HG03558 (cell line): ENCODE results near the gene RIC1.
"Not testable (repeated sequence)": the region's sequence is repeated elsewhere in the genome, so short reads cannot be mapped to it uniquely, and the experiment has no call there.

Experiments
- ATAC-seq: cut with Tn5 transposase; IDR thresholded peaks from one replicate; pipeline ENCODE4 v1.9.1; 2021; ENCODE audit warnings: moderate number of reproducible peaks; ENCODE audit not compliant: unreplicated experiment; ENCODE audit errors: extremely low read depth

RIC1 gene, protein sequence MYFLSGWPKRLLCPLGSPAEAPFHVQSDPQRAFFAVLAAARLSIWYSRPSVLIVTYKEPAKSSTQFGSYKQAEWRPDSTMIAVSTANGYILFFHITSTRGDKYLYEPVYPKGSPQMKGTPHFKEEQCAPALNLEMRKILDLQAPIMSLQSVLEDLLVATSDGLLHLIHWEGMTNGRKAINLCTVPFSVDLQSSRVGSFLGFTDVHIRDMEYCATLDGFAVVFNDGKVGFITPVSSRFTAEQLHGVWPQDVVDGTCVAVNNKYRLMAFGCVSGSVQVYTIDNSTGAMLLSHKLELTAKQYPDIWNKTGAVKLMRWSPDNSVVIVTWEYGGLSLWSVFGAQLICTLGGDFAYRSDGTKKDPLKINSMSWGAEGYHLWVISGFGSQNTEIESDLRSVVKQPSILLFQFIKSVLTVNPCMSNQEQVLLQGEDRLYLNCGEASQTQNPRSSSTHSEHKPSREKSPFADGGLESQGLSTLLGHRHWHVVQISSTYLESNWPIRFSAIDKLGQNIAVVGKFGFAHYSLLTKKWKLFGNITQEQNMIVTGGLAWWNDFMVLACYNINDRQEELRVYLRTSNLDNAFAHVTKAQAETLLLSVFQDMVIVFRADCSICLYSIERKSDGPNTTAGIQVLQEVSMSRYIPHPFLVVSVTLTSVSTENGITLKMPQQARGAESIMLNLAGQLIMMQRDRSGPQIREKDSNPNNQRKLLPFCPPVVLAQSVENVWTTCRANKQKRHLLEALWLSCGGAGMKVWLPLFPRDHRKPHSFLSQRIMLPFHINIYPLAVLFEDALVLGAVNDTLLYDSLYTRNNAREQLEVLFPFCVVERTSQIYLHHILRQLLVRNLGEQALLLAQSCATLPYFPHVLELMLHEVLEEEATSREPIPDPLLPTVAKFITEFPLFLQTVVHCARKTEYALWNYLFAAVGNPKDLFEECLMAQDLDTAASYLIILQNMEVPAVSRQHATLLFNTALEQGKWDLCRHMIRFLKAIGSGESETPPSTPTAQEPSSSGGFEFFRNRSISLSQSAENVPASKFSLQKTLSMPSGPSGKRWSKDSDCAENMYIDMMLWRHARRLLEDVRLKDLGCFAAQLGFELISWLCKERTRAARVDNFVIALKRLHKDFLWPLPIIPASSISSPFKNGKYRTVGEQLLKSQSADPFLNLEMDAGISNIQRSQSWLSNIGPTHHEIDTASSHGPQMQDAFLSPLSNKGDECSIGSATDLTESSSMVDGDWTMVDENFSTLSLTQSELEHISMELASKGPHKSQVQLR (N-terminal part only)

DNA sequence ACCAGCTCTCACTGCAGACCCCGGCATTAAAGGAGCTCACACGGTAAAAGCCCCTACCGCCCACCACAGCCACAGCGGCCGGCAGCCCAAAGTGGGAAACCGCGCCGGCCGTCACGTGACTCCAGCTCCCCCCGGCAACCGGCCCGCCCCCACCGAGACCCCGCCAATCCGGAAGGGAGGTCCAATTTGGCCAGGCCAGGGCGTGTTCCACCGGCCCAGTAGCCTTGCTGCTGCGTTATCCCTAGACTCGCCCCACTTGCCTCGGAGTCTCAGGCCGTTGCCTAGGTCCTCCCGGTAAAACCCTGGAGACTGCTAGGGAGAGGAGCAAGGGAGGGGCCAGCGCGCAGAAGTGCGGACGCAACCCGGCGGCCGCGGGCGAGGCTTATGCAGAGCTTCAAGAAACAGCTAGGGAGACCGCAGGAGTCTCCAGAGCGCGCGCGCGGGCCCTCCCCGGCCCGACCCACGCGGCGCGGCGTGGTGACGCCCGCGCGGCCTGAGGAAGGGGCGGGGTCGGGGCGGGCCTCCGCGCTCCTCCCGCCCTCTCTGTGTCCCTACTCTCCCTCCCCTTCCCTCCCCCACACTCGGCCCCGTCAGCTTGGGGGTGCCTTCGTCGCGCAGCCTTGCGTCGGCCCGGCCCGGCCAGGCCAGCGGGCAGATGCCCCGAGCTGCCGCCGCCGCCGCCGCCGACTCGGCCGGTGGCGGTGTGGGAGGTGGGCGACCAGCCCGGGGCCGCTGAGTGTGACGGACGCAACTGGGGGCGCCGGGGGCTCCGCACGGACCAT, at the start of gene RIC1:
RIC1 (plus strand) TSS at position 578 of the 782 bp plus-strand sequence; CDS start at position 781, 203 bp downstream.
- ATAC-seq = peak; percentile 25

DNA sequence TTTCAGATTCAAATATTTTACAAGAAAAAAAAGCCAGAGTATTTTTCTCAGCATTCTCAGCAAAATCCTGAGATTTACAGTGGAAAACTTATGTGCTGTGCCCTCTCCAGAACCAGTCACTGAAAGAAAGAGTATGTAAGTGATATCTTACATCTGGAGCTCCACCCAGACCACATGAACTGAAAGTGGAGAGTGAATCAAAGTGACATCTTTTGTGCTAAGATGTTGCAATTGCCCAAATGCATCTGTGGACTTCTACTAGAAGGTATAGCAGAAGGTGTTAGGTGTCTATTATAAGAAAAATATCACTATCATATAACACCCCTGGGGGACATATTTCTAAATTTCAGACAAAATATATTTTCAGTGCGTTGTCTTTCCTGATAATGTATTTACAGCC, 49.0 kb upstream of the RIC1 start:
- ATAC-seq = no peak

DNA sequence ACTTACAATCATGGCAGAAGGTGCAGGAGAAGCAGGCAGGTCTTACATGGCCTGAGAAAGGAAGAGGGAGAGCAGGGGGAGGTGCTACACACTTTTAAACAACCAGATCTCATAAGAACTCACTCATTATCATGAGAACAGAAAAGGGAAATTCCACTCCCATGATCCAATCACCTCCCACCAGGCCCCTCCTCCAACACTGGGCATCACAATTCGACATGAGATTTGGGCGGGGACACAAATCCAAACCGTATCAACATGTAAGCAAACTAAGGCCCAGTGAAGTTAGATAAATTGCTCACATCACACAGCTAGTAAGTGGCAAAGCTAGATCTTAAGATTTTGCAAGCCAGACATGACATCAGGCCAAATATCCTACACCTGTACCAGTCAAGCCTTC, 48.3 kb upstream of the RIC1 start:
- no peak for ATAC-seq

DNA sequence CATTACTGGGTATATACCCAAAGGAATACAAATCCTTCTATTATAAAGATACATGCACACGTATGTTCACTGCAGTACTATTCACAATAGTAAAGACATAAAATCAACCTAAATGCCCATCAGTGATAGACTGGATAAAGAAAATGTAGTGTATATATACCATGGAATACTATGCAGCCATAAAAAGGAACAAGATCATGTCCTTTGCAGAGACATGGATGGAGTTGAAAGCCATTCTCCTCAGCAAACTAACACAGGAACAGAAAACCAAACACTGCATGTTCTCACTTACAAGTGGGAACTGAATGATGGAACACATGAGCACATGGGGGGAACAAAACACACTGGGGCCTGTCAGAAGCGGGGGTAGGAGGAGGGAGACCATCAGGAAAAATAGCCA, 47.2 kb upstream of the RIC1 start:
- not testable (repeated sequence) for ATAC-seq

DNA sequence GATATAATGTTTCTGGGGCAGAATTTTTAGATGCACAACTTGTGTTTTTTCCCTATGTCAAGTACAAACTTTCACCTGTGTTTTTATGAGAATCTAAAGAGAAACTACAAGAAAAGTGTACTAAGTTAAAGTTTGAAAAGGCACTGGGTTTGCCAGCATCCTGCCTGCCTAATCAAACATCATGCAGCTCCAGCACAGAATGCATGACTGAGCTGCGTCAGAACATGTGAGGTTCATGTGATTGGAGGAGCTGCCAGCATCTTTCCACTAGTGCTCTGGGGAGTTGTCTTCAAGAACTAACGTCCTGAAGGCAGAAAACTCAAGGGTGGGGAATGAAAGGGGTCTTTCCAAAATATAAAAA, 46.1 kb upstream of the RIC1 start:
- ATAC-seq = peak; percentile 34

DNA sequence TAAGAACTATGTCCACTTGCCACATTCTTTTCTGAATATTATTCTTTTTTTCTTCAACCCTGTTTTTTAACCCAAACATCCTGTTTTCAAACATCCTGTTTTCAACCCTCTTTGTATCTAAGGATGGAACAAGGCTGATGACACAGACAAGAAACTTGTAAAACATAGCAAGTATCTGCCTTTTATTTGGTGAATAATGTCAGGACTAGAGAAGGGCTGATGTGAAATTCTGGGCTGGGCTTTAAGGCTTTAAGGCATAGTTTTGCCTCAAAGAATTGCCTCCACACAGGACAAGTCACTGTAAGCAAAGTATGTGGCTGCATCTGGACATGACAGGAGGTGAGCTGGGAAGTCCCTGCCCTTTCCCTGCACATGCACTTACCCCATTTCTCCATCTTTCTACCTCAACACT, 42.5 kb upstream of the RIC1 start:
- no peak for ATAC-seq

DNA sequence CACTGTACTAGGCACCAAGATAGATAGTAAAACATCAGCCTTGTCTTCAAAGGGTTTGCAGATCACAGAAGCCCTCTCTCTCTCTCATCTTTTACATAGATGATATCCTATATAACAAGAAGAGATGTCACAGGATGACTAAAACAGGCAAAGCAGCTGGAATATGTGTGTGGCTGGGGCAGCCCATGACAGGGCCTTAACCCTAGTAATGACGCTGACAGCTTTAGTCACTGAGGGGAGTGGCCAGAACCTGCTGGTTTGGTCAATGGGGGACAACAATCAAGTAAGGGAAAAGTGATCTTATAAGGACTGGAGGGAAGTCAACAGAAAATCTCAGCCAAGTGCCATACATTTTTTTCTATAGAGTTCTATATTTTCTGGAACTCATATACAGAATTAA, 41.9 kb upstream of the RIC1 start:
- no peak for ATAC-seq

DNA sequence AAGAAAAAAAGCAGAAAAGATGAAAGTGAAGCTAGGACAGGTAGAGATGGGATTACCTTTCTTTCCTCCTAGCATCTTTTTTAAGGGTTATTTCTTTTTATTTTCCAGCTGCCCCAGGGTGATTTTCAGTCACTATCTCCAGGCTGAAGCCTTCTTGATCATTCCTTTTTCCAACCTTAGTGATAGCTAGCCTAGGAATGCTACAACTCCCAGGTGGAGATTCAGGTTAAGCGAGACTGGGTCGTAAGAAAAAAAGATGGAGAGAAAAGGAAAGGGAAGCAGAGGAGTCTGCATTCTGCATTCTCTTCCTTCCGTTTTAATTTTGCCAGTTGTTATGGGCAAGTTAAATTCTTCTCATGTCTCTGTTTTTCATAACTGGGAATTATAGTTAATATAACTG, 36.7 kb upstream of the RIC1 start:
- no peak for ATAC-seq

DNA sequence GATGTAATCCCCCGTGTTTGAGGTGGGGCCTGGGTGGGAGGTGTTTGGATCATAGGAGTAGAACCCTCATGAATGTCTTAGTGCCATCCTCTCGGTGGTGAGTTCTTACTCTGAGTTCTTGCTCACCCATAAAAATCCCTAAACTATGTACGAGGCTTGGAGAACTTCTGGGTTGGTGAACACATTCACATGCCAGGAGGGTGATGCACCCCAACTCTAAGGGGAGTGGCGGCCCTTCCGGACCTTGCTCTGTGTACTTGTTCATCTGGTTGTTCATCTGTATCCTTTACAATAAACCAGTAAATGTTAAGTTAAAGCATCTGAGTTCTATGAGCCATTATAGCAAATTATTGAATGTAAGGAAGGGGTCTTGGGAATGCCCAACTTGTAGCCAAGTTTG, 36.0 kb upstream of the RIC1 start:
- no peak for ATAC-seq

DNA sequence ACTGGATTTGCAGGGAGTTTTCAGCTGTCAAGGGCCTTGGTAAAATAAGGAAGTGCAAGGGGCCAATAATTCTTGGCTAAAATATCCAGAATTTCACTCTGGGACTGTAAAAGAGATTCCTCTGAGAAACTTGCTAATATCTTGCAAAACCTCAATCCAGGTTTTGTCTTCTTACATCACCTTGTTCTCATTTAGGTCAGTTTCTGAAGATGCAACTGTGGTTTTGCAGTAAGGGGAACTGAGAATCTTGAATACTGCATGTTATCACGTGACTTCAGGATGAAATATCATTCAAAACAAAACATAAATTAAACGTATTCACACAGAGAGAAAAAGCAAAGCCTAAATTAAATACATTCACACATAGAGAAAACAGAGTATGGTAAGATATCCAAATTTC, 35.0 kb upstream of the RIC1 start:
- no peak for ATAC-seq

DNA sequence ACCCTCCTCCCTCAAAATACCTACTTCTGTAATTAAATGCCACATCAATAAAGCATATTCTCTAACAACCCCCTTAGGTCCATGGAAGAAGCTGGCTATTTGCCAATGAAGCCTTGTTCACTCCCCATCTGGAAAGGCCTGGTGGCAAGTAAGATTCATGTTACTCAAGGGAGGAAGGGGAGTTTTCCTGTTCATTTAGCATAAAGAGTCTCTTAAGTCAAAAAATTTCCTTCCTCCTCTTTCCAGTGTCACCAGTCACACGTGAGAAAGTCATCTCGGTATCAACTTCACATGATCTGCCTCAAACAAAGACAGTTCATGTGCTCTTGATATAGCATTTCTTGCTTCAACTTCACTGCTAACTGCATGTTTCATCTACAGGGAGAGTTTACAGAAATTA, 32.7 kb upstream of the RIC1 start:
- no peak for ATAC-seq

DNA sequence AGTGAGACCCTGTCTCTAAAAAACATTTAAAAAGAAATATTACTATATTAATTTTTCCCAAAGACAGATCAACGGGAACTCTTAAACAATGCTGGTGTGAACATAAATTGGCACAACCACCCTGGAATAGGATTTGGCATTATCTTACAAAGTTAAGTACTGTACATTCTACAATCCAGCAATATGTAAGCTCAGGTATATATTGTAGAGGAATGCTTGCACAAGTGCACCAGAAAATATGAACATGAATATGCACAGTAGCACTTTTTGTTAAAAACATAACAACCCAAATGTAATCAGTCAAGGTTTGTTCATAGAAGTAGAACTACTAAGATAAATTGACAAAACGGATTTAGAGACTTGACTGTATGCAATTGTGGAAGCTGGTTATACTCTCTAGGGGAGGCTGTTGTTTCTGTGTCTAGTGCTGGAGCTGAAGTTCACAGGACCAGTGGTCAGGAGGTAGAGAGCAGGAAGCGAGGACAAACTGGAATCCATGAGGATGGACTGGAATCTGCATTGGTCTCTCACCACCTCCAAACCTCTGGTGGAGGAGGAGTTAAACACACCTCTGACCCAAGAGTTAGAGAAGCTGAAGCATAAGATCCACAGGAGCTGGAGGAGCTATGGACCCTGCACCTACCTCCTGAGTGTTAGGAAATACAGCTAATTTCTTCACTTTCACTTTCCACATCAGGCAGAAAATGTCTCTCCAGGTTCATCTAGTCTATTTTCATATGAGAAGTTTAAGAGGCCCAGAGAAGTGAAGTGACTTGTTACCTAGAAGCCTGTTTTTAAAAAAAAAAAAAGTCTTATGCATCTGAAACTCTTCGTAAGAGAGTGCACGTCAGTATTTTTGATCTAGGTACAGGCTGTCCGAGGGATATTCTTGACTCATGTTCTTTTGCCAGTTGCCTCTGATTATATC, 20.3 kb upstream of the RIC1 start:
- no peak for ATAC-seq

DNA sequence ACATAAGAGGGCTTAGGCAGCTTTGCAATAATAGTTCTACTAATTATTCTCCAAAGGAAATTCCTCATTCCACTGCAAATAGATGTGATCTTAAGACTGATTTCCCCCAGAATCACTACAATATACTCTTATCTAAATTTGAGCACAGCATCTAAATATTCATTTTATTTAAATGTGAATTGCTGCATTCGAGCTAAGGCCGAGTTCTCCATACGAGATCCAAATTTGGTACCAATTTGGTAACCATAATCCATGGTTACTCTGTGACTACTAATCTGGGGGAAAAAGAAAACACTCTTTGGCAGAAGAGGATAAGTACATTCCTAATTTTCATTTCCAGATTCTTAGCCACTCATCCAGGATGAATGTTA, 19.7 kb upstream of the RIC1 start:
- ATAC-seq = no peak

DNA sequence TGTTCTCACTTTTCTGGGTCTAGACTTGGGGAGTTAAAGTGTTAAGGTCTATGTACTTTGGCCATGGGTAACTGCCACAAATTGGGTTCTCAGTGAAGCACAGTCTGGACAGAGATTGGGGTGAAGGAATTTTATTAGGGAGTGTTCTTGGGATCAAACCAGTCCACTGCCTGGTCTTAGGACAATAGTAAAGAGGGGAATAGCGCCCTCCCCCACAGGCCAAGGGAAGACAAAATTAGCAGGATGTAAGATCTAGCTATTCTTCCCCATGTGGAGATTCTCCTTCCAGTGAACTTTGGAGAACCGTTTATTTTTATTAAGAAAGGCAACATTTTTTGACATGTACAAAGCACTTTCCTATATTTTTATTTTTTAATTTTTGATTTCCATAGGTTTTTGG, 18.4 kb upstream of the RIC1 start:
- no peak for ATAC-seq

DNA sequence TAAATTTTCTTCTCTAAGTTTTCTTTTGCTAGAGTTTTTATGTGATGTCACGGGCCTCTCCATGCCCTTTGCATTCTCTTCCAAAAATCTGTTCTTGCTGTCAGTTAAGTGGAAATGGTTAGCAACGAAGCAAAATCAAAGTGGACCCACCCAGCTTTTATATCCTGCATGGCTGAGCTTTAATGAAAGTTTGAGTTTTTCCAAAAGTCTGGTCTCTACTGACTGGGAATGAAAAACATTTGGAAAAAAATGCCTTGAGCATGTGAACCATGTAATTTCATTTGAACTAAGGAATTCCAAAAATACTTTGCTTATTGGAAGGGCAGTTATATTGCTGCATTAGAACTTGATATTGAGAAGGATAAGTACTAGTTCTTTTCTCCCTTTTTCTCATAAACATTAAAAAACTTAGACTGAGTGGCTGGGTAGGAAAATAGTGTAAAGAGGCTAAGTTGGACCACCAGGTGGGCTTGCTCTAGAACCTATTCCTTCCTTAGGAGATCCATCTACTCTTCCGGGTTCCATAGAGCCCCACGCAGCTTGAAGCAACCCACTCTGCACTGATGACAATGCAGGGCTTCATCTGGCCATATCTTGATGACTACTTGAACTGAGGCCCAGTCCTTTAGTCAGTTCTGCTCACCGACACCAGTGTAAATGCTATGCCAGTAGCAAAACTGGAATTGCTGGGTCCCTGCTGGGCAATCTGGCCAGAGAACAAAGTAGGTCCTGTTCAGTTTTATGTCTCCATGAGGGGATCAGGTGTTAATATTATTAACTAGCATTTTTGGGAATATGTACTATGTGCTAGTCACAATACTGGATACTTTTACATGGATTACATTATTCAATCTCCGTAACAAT, 17.4 kb upstream of the RIC1 start:
- ATAC-seq = no peak

DNA sequence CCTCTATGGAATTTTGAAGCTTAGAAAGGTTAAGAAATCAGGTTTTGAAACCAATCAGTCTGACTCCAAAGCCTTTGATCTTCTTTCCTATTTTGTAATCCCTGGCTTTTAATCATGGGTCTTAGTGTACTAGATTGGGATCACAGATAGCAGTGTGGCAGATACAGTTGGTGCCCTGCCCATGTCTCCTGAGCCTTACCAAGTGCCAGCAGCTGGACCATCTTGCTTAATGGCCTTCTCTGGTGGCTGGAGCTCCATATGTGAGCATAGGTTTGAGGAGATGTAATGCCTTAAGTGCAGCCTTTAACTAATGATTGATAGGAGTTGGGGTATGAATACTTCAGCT, 16.7 kb upstream of the RIC1 start:
- no peak for ATAC-seq

DNA sequence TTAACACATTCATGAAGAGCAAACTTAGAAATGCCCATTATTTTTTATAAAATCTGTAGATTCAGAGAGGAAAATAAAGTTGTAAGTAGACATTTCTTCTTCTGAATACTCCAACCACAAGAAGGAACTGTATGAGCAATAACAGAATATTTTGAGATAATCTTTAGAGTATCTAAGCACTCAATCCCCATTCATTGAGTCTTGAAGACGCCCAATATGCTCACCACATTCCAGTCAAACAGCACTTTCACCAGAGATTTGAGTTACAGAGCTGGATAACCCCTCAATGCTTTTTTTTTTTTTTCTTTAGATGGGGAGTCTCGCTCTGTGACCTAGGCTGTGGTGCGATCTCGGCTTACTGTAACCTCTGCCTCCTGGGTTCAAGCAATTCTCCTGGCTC, 14.7 kb upstream of the RIC1 start:
- no peak for ATAC-seq

DNA sequence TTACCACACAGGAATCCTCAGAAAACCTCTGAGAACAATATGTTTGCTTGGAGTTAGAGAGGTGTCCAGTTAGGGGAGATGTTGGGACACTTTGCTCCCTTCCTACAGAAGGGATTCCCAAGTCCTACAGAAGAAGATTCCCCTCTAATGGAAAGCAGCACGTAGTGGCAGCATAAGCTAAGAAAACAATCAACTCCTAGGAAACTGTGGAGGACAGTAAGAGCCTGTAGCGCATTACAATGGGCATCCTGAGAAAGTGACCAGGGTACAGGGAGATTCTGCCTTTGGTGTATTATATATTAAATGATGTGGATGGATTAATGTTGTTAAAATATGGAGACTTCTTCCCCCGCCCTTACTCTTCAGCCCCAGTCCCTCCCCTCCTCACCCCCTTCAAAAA, 13.9 kb upstream of the RIC1 start:
- no peak for ATAC-seq
